COR-L47 (cell line): ENCODE results near the gene MISFA.
"Not testable (repeated sequence)": the region's sequence is repeated elsewhere in the genome, so short reads cannot be mapped to it uniquely, and the experiment has no call there.

ENCODE experiments used
- DNase-seq: peaks from one replicate; lab custom pipeline; 2025; lab: John Stamatoyannopoulos, UW

MISFA gene

DNA sequence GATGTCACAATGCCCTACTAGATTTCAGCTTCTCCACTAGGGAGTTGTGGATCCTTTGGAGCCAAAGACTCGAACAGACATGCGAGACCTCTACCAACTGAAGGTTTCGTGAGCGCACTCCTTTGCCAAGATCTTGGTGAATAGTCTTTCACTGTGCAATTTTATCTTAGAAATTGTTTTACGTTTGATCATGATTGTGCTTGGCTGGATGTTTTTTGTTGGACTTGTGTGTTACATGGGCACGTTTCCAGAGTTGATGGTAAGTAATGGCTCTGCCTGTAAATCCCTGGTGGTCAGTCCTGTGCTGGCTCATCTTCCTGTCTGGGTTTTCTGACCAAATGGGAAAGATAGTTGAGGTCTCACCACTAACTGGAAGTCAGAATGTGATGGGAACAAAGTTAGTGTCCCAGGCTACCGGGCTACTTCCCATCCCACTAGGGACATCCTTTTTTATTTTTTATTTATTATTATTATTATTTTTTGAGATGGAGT is at the start of gene MISFA:
MISFA (plus strand) TSS at position 51 of the 492 bp plus-strand sequence; CDS start at position 191, 140 bp downstream.
- DNase-seq, result no peak

DNA sequence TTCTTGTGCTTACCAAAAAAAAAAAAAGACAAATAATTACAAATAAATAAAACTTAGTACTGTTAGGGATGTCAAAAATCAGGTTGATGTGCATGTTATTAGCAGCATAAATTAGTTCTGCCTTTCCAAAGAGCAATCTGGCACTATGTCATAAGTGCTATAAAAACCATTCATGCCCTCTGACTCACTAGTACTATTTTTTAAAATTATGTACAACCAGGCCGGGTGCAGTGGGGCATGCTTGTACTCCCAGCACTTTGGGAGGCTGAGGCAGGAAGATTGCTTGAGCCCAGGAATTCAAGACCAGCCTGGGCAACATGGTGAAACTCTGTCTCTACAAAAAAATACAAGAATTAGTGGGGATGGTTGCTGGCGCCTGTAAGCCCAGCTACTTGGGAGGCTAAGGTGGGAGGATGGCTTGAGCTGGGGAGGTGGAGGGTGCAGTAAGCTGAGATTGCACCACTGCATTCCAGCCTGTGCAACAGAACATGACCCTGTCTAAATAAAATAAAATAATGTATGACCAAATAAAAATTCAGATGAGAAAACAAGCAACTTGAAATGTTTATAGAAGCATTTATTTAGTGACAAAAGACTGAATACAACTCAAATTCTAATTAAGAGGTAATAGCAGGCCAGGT is 36.4 kb upstream of the MISFA start:
- no peak for DNase-seq

DNA sequence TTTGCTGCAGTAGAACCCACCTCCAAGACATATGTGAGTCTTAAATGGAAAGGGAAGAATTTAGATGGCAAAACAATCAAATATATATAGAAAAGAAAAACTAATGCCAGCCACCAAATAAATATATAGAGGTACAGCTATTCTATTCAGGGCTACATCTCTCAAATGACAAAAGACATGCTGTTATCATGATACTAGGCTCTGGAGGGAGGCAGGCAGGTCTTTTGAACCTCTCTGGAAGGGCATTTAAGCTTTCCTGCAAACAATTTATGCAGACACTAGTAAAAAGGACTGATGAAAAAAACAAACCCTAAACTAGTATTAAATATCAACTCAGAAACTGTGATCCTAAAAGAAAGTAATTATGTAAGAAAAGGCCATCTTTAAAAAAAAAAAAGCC is 35.4 kb upstream of the MISFA start:
- no peak for DNase-seq

DNA sequence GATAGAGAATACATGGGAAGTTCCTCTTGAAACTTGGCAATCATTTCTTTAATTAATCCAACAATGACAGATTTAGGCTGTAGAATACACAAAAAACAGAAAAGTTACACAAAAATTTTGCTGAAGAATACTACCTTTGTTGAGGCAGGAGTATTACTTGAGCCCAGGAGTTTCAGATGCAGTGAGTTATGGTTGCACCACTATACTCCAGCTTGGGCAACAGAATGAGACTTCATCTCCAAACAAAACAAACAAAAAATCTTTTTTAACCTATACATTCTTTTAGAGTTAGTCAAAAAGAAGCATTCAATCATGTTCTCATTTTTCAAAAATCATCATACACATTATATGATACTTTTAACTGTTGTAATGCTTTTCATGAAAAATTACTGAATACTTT is 33.2 kb upstream of the MISFA start:
- no peak for DNase-seq

DNA sequence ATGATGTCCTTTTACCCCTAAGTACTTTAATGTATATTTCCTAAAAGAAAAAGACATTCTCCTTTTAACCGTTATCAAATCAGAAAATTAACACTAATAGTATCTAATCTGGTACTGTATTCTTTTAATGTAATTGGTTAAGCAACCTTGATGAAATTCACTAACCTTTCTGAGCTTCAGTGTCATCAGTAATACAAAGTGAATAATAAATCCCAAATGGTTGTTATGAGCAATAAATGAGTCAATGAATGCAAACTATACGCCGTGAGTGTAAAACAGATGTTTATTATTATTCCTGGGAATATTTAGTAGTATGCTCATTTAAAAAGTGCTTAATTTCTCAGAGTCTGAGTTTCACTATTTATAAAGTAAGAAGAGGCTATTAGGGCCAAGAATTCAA is 32.5 kb upstream of the MISFA start:
- no peak for DNase-seq

DNA sequence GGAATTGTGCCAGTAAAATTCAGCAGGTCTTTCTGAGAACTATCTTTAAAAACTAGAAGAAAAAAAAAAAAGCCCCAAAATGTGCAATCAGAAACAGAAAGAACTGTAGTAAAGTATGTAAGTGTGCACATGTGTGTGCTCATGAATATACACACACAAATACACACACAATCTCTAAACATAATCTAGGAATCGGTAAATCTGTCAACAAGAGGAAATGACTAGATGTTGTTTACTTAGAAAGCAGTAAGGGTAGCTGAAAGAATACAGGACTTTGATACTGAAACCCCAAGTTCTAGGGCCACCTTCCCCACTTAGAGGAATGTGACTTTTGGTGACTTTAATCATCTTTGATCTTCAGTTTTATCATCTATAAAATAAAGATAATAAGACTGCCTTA is 24.2 kb upstream of the MISFA start:
- DNase-seq, result no peak

DNA sequence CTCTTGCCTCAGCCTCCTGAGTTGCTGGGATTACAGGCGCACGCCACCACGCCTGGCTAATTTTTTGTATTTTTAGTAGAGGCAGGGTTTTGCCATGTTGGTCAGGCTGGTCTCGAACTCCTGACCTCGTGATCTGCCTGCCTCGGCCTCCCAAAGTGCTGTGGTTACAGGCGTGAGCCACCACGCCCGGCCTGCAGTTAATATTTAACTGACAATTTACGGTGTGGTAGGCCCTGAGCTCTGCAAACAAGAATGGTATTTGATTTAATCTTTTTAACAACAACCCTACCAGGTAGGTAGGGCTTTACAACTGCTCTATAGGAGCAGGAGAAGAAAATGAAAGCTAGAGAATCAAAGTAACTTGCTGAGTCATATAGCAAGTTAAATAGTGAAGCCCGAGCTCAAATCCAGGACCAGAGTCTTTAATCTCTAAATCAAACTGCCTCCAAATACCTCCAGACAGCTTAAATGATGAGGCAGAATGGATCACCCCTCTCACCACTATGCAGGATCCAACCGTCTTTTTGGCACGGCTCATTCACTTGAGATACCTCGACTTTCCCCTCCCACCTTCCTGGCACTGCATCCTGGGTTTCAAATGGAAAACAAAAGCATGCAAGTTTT is 20.5 kb upstream of the MISFA start:
- no peak for DNase-seq

DNA sequence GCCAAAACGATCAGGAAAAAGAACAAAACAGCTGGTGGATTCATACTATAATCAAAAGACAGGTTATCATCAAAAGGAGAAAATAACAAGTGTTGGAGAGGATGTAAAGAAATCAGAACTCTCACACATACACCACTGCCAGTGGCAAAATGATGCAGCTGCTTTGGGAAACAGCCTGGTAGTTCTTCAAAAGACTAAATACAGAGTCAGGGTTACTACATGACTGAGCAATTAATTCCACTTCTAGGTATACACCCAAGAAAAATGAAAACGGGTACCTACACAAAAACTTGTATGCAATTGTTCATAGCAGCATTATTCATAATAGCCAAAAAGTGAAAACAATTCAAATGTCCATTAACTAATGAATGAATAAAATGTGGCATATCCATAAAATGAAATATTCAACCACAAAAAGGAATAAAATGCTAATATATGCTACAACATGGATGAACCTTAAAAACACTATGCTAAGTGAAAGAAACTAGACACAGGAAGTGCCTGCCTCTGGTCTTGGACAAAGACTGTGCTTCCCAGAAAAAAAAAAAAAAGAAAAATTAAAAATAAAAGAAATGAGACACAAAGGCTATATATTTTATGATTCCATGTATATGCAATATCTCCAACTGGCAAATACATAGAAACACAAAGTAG is 19.3 kb upstream of the MISFA start:
- DNase-seq, result no peak

DNA sequence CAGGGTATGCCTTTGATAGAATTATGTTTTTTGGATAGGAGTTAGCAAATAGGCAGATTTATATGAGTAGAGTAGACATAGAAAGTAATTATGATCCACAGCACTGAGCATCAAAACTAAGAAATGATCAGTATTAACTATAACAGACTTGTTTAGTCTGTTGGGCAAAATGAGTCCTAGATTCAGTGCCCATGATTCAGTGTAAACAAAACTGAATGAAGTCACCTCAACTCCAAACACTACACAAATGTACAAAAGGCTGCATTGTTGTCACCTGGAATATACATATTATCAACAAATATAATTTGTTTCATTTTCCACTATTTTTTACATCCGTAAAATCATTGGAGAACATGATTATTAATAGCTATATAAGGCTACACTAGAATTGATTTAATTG is 17.8 kb upstream of the MISFA start:
- no peak for DNase-seq

DNA sequence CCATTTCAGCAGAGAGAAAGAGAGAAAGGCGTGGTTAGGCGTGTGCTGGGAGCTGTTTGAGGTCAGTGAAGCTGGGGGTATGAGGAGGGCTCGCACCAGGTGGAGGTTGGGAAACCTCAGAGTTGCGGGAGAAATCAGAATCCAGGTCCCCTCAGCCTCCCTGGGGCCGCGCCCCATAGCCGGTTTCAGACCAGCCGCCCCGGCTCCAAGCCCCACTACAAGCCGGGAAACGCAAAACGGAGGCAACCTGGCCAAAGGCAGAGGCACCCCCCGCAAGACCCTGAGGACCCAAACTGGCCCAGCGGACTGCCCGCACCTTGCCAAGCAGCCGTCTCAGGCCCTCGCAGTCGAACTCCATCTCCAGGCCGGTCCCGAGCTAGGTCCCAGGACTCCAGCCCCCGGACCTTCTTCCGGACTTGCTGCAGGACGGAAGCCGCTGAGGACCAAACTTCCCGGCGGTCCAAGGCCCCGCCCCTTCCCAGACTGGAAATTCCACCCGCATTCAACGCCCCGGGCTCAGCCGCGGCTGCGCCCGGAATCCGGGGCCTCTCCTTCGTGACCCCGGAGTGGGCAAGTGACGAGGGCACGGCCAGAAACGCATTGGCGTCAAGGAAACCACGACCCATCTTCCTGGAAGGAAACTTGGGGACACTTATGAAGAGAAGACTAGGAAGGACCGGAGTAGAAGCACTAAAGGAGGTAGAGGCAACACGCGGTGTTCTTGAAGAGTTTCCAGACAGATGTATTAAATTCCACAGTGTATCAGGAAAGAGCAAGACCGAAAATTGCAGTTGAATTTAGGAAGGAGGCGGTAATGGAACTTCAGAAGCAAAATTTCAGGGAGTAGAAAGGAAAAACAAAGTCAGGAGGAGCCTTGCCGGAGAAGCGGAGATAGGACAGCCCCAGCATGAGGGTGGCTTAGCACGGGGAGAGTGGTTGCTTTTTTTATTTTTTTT is 11.0 kb upstream of the MISFA start, which contains the start of gene UEVLD:
UEVLD (minus strand) TSS at position 438 of the 956 bp plus-strand sequence; CDS start at position 358, 80 bp downstream.
- DNase-seq, result peak; percentile 71

DNA sequence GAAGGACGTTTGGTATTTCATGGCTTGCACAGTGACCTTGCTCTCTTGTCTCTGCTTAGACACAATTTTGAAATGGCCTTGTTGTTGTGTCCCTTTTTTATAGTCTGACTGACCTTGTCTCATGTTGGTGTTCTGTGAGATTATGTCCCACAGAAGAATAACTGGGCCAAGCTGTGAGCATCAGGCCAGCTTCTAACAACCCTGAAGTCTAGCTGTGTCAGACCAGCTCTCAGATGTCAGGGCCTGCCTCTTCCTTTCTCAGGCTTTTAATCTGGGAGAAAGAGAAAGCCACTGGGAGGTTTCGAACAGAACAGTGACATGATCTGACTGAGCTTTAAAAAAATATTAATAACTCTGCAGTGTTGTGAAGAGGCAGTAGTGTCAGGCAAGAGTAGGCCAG is 9.0 kb upstream of the MISFA start:
- no peak for DNase-seq

DNA sequence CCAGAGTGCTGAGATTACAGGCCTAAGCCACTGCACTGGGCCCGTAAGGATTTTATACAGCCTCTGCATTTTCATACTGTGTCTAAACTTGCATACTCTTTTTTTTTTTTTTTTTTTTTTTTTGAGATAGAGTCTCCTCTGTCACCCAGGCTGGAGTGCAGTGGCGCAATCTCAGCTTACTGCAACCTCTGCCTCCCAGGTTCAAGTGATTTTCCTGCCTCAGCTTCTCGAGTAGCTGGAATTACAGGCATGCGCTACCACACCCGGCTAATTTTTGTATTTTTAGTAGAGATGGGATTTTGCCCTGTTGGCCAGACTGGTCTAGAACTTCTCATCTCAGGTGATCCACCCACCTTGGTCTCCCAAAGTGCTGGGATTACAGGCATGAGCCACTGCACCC is 5.5 kb upstream of the MISFA start:
- not testable (repeated sequence) for DNase-seq

DNA sequence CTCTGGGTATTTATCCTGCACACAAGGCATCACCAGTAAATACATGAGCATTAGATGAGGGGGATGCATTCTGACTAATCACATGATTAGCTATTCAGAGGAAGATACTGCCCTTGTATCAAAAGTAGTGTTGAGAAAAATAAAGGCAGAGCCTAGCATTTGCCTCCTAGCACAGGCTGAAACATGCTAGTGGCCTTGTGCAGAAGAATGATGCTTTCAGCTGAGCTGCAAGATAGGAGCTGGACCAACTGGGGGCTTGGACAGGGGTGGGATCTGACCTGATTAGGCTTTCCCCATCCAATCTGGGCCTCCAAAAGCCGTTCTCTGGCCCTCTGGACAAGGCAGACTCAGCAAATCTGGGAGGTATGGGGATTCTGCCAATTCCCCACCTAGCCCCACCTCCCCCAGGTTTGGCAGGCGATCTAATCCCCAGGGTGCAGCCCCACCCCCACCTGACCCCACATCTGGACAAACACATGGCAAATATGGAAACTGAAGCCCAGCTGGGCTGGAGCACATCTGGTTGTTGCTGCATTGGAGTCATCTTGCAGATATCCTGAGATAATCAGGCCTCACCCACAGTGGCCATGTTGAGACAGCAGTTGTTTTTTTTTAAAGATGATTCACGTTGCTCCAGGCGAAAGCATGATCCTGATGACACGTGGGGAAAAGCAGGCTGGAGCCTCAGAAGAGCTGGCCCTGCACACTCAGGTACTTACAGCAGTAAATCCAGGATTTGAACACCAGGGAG is 4.4 kb upstream of the MISFA start:
- DNase-seq, result no peak

DNA sequence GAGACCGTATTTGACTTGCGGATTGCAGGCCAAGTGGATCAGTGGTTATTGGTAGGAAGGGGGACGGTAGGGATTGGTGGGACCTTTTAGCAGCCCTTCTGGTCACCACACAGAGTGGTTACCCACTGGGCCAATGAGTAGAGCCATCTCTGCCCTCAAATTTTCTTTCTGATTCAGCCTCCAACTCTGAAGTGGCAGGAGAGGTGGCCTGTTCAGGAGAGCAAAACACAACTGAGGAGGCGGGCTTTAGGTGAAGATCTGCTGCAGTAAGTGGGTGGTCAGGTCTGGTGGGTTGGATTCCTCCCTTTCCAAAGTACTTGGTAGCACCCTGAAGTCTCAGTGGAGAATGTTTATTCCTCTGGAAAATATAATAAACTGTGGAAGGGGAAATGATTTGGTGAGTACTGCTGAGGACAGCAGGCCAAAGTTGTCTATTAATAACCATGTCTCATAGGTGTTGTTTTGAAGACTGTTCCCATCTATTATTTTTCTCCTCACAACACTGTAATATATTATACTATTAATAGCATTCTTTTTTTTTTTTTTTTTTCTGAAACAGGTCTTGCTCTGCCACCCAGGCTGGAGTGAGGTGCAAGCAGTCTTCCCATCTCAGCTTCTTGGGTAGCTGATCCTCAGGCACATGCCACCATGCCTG is 1.5 kb downstream of the MISFA start:
- DNase-seq, result no peak

DNA sequence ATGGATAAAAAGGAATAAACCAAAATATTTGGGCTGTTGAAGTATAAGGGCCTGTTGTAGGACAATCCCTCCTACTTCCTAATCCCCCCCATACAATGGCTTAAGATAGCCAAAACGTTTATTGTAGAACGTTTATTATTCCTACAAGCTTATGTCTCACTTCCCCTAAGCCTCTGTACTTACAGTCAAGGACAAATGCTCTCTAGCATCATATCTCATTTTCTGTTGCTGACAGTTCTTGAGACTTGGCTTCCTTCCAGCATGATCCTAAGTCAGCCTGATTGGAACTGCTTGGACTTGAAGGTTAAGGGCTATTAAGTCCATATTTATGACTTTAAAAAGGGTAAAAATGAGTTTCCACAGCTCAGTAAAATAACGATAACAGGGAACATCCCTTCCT is 8.8 kb downstream of the MISFA start:
- no peak for DNase-seq

DNA sequence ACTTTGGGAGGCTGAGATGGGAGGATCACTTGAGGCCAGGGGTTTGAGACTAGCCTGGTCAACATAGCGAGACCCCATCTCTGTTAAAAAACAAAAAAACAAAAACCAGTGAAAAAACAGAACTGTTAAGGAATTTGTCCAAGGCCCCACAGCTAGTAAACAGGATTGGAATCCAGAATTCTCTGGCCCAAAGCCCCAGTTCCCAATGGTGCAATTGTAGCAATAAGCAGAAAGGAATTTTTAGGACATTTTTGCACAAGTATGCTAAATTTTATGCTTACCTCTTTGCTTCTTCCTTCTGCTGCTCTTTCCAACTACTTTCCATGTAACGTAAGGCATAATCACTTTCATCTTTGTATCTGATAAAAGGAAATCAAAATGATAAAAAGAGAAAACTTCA is 11.6 kb downstream of the MISFA start:
- no peak for DNase-seq

DNA sequence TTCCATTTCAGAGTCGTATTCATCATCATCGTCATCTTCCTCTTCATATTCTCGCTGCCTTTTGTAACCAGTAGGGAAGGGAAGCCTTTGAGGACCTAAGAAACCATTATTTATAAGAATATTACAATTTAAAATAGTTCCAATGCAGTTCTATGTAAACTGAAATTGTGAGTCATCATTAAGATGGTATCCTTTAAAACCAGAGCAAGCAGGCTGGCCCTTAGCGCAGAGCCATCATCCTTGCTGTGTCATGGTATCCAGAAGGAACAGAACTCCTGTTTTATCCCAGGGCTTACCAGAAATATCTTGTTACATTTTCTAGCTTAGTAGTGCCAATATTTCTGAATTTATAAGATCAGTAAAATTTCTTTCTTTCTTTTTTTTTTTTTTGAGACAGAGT is 12.8 kb downstream of the MISFA start:
- DNase-seq, result no peak

DNA sequence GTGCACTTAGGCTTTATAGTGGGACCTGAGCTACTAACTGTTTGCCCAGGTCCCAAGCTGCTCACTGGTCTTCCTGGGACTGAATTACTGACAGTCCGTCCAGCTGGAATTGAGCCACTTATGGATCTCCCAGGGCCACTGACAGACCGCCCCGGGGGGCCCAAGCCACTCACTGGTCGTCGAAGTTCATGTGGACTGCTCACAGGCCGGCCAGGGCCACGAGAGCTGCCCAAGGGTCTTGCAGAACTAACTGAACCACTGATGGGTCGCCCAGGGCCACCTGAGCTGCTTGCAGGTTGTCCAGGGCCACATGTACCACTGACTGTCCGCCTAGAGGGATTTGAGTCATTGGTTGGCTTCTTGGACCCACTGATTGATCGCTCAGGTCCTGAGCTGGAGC is 15.1 kb downstream of the MISFA start:
- no peak for DNase-seq

DNA sequence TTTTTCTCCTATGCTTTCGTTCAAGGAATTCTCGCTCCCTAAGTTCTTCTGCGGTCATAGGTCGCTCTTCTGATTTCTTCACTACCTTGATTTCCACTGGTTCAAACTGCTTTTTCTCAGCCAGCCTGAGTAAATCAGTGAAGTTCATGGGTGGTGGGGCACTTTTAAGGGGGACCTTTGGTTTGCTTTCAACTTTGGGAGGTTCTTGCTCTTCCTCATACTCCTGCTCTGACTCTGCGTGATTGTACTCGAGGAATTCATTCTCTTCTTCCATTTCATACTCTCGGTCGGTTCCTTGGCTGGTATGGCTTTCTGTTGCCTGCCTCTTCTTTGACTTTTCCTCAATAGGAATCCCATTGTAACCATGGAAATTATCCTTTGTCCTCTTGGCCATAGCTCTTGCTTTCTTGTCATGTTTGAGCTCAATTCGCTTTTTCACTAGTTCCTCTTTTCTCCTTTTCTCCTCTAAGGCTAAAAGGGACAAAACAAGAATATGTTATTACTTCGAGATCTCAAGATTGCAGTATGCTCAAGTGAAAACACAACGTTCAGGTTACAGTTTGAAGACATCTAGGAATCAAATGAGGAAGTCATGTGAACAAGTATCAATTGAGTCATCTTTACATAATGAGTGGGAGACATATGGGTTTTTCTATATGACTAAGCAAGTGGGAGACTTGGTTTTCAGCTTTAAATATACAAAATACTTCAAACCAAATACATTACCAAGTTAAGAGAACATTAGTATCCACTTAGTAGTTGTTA is 16.2 kb downstream of the MISFA start:
- no peak for DNase-seq

DNA sequence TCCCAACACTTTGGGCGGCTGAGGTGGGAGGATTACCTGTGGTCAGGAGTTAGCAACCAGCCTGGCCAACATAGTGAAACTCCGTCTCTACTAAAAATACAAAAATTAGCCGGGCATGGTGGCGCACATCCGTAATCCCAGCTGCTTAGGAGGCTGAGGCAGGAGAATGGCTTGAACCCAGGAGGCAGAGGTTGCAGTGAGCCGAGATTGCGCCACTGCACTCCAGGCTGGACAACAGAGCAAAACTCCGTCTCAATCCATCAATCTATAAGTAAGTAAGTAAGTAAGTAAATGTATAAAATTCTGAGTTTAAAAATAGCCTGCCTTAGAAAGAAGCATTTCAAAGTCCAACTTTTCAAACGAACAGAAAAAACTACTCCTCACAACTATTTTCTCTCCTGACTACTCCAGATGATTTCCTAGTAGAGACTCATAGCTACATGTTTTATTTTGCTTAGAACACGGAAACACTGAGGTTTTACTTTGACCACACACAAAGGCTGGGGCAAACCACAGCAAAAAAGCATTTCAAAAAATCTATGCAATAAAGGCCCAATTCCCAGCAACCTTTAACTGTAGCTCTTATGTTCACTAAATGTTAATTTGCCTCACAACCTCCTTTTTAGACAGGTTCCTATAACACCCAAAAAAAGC is 18.2 kb downstream of the MISFA start:
- no peak for DNase-seq
